Activated naive CD4-positive, alpha-beta T cell (primary cell): ENCODE measurements around the gene EPS8L3.
"Not testable (repeated sequence)": the region's sequence is repeated elsewhere in the genome, so short reads cannot be mapped to it uniquely, and the experiment has no call there.

ENCODE experiments used
- DNase-seq, 4 experiments: peaks; one replicate each; lab custom pipeline; 2025; lab: John Stamatoyannopoulos, UW

EPS8L3 gene

DNA sequence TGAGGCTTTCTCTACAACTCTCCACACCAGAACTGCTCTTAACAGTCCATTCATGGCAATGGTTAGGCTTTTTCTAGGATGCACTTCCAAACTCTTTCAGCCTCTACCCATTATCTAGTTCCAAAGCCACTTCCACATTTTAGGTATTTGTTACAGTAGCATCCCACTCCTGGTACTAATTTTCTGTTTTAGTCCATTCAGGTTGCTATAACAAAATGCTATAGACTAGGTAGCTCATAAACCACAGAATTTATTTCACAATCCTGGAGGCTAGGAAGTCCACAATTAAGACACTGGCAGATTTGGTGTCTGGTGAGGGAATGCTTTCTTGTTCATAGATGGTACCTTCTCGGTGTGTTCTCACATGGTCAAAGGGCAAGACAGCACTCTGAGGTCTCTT lies 17.3 kb upstream of the EPS8L3 start:
- DNase-seq = no peak

DNA sequence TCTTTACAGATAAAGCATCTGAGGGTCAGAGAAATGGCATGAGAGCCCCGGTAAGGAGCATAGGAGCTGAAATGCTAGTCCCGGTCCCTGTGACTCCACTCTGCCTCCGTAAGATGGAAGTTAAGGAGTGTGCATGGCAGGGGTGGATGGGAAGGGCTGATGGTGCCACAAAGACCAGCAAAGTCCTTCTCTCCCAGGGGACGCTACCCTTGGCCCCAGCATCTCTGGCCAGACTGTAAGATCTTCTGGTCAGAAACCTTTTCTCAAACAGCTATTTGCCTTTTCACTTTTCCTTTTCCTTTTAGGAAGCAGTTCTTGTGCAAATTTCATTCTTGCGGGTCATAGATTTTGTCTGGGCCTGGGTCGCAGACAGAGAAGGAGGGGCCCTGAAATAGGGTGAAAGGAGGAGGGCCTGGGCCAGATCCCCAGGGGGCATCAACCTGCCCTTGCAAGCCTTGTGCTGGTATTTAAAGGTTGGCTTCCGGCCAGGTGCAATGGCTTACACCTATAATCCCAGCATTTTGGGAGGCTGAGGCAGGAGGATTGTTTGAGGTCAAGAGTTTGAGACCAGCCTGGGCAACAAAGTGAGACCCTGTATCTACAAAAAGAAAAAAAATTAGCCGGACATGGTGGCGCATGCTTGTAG lies 14.4 kb upstream of the EPS8L3 start:
- DNase-seq = no peak

DNA sequence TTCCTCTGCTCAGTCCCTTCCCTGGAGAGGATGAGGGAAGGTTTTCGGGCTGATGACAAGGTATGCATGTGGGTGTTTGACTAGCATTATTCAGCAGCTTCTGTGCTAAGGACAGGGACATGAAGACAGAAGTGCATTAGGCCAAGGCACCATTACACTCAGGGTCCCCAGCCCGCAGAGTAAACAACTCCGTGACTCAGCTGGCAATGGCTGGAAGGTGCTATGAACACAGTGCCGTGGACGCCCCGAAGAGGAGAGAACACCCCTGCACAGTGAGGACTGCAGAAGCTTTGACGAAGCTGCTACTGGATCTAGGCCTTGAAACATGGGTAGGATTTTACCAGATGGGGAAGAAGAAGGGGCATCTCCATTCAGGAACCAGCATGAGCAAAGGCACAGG lies 13.7 kb upstream of the EPS8L3 start:
- no peak for DNase-seq

DNA sequence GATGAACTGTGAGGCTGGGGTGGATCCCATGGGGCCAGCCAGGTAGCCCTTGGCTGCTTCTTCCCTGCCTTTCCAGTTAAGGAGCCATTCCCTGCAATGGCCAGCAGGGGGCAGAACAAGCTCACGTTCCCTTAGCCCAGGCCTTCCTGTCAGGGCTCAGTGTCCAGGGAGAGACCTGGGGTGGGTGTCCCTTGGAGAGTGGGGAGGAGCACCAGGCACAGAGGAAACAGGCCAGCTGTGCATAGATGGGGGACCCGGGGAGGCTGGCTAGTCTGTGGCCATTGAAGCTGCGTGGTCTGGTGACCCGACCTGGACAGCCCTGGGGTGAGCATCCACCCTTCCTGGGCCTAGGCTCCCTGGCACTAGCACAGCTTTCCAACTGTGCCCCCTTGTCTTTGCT lies 13.2 kb upstream of the EPS8L3 start:
- DNase-seq = peak; percentile 39 to 61 (median 52)

DNA sequence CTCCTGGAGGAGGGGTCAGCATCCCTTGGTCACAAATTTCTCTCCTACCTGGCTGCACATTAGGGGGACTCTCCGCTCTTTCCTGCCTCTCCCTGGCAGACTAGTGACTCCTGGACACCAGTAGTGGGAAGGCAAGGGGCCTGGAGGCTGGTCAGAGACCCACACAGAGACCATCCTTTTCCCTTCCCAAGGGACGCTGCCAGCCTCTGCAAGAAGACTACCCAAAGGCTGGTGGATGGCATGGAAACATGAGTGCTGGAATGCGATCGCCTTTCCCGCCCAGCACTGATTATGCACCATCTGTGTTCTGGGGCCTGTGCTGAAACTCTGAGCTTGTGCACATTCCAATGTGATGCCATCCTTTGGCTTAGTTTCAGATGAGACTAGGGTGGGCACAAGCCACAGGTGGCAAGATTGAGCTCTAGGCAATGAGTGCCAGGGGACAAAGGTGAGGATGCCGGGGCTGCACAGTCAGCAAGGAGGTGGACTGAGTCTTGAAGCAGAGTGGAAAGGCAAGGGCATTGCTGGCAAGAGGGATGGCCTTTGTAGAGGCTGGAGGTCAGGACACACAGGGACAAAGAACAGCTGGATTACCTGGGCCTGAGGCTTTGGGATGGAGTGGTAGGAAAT lies 12.6 kb upstream of the EPS8L3 start:
- DNase-seq = no peak

DNA sequence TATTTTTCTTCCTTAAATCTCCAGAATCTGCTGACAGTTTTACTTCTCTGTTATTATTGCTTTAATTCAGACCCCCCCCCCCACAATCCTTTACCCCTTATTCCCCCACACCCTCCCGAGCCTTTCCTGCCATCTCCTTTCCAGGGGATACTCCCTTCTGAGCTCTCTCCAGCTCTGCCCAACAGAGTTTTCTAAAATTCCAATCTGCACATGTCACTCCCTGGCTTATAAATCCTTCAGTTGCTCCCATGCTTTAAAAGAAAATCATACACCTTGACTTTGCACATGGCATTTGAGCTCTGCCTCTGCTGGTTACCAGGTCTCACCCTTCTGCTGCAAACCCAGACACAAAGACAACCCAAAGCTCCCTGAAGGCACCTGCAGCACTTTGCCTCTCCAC lies 11.7 kb upstream of the EPS8L3 start:
- no peak for DNase-seq

DNA sequence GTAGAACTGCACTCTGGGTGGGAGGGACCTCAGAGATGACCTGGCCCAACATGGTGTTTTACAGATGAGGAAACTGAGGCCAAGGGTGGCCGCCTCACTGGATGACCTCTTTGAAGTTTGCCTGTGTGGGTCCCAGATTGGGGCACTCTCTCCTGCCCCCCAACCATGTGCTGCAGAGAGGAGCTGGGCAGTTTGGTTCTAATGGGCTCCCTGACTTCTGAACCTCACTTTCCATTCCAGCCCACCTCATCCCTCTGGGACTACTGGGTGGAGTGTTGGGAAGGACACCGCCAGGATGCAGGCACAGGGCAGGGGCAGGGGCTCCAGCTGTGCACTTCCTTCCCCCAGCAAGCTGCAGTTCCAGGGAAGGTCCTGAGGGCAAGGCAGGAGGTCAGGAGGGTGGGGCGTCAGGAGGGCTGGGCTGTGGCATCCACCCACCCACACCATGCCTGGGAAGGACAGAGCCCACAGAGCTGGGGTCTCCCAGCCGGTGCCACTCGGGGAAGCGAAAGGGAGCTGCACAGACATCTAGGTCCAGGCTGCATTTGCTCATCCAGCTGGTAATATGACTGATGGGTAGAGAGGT lies 10.3 kb upstream of the EPS8L3 start:
- no peak for DNase-seq

DNA sequence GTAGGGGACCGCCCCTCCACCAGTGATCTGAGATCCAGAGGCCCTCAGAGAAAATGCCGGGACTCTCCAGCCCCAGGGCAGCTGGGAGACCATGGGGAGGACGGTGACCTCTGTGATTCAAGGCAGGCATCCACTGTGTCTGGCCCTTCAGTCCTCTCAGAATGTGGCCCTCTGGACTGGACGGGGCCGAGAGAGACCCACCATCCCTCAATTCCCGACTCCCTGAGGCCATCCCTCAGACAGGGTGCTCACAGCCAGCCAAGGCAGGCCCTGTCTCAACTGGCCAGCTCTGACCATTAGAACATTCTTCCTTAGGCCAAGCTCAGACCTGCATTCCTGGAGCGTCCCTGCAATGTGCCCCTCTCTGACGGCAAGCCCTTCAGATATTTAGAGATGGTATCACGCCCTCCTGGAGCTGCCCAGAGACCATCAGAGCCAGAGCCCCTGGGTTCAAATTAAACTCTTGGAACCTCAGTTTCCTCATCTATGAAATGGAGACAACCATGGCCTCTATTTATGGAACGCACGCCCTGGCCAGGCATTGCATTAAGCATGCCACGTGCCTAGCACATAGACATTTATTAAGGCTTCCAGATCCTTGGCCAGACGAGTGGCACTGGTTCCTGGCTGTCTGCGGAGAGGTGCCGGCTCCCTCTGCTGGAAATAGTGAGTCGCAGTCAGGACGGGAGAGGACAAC lies 9.6 kb upstream of the EPS8L3 start:
- peak; percentile 20 to 40 (median 32) for DNase-seq

DNA sequence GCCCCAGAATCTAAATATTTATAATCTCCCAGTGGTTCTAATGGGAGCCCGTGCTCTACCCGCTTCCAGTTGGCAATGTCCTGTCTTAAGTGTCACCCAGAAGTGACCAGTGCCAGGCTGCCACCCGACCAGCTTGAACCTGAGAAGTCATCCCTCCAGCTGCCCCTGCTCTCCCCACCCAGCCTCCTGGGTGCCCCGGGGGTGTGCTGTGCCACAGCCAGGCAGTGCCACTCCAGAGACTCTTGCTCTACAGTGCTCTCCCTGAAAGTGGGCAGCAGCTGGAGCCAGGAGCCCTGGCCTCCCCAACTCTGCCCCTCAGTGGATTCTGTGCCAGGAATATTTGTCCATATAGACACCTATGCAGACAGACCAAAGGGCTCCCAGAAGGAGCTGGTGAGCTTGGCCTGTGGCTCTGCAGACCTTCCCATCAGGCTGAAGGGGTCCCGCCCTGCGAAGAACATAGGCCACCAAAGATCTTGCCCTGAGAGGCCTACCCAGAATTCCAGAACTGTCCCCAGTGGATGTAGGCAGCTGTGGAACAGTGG lies 9.0 kb upstream of the EPS8L3 start:
- DNase-seq = no peak

DNA sequence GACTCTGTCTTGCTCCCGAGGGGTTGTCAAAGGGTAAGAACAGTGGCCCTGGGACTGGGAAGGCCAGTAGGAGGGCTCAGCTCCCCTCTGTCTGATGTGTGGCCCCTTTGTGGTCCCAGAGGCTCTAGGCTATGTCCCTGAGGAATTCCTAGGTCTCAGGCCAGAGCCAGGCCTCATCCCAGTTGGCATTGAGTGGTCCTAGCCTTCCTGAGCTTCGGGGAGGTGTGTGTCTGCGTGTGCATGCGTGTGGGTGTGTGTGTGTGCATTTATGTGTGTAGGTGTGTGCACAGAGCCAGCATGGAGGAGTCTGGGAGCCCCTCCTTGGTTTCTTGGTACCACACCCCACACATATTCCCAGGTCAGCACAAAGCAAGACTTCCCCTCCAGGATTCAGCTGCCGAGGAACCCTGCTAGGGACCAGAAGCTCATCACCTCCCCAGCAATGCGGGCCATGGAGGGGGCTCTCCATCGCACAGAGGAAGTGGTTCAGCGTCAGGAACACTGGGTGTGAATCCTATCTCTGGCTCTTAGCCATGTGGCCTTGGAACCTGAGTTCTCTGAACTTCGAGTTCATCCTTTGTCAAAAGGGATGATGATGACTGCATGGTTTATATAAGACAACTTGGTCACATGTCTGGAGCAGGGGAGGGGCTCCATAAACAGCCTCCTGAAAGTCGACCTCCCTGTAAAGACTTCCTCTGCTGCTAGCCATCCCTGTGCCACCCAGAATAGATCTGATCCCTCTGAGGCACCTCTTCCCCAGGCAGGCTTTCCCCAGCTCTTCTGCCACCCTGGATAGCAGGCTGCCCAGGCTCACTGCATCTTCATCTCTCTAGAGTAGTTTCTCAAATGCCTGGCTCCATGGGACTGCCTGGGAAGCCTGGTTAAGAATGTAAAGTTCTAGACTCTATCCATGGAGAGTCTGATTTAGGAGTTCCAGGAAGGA lies 8.3 kb upstream of the EPS8L3 start:
- DNase-seq = no peak

DNA sequence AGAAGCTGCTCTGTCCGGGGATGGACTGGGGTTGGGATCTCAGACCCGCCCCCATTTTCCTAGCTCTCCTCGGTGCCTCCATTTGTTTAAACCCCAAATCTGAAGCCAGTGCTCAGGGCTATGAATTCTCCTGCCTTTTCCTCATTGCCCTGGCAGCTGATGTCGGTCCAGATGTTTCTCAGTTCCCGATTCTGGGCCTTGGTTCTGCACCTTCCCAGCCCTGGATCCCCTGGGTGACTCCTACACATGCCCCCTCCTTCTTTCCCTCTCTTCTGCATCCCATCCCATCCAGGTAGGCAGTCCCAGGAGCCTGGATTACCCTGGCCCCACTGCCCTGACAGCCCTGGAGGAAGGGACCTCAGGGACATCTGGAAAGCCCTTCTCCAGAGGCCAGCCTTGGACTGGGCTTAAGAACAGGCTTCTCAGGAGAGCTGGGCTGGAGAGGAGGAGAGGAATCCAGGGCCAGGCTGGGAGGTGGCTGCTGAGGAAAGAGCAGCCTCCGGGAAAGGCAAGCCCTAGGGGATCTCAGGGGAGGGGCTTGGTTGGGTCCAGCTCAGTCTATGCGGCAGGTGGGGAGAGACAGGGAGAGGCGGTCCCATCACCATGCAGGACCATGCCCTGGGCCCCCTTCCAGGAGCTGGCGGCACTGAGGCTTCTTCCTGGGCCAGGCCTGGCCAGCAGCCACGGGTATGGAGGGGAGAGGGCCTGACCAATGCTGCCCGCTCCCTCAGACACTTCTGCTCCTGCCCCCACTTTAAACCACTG lies 6.8 kb upstream of the EPS8L3 start:
- DNase-seq = no peak

DNA sequence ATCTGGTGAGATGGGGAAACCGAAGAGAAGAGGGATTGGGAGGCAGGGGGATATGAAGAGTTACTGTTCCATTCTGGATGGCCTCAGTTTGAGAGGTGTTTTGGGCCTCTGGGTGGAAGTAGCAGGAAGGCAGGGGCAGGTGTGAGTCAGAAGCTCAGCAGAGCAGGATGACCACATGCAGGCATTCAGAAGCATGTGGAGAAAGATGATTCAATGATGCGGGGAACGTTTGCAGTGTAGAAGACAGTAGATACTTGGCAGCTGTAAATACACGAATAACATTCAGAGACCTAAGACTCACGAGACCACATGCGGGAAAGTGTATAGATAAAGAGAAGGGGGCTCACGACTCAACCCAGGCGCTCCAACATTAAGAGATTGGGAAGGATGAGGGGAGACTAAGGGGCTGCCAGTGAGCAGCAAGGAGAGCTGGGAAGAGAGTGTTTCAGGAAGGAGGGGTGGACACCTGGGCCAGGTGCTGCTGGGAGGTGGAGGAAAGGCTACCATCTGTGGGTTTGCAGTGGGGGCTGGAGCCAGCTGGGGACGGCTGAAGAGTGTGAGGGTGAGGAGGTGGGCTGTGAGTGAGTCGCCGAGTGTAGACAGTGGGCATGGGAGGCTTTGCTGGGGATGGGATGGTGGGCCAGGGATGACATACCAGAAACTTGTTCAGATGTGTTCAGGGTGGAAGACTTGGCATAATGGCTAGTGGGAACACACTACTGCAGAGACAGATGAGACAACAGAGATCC lies 5.8 kb upstream of the EPS8L3 start:
- DNase-seq = no peak

DNA sequence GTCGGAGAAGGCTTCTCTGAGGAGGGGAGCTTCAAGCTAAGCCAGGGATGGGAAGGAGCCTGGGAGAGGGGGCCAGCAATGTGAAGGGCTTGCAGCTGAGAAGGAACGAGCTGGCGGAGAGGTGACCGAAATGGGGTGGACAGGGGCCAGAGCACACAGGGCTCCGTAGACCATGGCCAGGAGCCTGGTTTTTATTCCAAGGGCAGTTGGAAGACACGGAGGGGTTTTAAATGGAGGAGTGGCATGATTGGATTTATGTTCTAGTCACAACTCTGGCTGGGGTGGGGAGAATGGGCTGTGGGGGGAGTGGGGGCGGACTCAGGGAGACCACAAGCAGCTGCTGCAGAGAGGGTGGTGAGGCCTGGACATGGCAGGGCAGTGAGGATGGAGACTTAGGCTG lies 5.1 kb upstream of the EPS8L3 start:
- DNase-seq = no peak

DNA sequence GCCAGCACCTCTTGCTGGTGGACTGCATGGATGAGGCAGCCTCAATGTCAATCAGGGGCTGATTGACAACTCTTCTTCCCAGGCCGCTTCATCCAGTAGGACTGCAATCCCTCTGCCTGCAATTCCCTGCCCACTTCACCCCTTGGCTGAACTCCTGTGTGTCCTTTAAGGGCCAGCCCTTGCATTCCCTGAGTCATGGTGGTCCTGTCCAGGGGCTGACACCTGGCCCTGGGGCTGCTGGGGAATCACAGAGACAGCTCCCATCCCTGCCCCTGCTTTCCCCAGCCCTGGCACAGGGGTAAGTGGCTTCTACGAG lies 4.6 kb upstream of the EPS8L3 start:
- DNase-seq = no peak

DNA sequence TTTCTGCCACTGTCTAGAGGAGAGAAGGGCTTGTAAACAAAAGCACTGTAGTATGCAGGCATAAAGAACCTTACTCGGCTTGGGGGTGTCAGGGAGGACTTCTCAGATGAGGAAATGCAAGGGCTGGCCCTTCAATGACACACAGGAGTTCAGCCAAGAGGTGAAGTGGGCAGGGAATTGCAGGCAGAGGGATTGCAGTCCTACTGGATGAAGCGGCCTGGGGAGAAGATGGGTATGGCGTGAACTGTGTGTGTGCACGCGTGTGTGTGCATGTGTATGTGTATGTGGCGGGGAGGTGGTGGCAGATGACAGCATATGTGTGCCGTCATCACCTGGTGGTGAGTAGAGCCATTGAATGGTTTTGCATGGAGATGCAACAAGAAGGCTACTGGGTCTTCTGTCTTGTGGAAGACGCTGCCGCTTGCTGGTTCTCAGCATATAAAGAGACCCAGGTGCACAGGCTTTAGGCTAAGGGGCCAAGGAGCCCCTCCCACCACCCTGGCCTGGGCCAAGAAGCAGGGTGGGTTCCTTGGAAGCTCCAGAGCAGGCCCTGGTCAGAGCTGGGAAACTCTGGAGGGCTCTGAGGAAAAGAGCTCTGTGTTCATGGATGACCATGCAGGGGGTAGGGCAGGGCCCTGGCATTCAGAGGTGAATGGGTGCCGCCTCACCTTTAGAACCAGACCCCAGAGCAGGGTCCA lies 4.1 kb upstream of the EPS8L3 start:
- no peak for DNase-seq

DNA sequence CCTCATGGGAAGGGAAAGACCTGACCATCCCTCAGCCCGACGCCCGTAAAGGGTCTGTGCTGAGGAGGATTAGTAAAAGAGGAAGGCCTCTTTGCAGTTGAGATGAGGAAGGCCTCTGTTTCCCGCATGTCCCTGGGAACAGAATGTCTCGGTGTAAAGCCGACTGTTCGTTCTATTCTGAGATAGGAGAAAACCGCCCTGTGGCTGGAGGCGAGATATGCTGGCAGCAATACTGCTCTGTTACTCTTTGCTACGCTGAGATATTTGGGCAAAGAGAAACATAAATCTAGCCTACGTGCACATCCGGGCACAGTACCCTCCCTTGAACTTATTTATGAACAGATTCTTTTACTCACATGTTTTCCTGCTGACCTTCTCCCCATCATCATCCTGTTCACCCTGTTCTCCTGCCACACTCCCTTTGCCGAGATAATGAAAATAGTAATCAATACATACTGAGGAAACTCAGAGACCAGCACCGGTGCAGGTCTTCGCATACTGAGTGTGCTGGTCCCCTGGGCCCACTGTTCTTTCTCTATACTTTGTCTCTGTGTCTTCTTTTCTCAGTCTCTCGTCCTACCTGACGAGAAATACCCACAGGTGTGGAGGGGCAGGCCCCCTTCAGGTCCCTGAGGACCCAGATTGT lies 3.4 kb upstream of the EPS8L3 start:
- not testable (repeated sequence) for DNase-seq

DNA sequence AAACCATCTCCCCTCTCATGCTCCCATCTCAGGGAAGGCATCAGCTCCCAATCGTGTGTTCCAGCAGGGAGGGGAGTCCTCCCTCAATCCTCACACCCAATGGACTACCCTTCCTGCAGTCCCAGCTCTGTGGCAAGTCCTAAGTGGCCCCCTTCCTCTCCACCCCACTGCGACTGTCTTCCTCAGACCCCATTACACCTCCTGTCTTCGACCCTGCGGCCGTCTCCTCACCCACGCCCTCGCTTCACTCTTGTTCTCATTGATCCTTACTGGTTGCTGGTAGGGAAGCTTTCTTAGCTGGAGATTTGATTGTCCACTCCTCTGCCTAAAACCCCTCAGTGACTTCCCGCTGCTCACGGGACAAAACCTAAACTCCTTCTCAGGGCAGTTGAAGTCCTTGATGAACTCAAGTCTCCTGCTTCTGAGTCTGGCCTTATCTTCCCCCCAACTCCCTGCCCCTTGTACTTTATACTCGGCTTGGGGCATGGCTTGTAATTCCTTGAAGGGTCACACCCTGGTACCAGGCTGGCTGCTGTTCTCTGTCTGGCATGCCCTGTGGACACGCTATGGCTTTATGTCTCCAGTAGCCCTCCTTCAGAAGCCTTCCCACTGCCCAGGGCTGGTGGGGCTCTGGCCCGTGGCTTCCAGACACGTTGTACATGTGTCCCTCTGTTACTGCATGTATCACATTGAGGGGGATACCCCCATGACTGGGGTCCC lies 2.3 kb upstream of the EPS8L3 start:
- no peak for DNase-seq

DNA sequence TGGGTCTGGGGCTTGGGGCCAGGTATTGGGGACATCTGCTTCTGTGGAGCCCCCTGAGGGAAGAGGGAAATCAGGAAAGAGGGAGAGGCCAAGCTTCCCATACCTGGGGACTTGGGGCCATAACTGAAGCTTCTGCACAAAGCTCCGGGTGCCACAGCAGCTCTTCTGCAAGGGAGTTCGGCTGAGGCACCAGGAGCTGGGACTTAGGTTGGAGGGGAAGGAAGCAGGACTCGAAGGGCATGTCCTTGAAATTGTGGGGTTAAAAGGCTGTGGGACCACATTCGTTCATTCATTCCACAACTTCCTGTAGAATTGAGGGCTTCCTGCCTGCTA lies 1.7 kb upstream of the EPS8L3 start:
- DNase-seq = no peak
